ENCODE results near the gene FARSB. TPM values are rescaled to one million over a fixed set of nuclear protein-coding genes. Genes with fewer than 3 reads are reported as not detected.

FARSB gene
- total RNA-seq, 1 experiment from 2014 or later = 50.2 TPM

DNA sequence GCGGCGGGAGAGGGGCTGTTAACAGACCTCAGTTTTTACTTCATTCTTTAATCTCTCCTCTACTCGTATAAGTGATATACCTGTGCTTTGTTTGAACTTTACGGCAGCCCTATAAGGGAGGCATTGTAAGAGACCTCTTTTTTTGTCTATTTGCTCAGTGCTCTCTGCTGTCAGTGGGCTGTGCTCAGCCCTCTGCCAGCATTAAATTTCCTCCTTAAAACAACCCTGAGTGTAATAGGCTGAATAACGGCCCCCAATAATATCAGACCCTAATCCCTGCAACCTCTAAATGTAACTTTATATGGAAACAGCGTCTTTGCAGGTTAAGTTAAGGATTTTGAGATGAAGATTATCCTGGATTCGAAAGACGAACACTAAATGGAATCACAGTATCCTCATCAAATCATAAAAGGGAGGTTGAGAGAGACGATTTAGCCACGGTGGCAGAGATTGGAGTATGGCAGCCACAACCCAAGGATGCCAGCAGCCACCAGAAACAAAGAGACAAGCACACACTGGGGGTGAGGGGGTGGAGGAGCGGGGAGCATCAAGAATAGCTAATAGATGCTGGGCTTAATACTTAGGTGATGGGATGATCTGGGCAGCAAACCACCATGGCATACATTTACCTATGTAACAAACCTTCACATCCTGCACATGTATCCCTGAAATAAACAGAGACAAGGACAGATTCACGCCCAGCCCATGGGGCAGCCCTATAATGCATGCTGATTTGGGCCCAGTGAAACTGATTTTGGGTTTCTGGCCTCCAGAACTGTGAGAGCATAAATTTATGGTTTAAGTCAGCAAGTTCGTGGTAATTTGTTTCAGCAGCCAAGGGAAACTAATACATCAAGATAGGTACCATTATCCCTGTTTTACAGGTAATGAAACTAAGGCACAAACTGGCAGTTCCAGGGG, 894 bp upstream of the FARSB start:
- intact Hi-C loops (cut with micrococcal nuclease; ENCODE audit: unreplicated experiment) = no loop called here
- BruUV-seq (replicated peaks) = TSS peak; percentile 89
- POLR2A ChIA-PET (ENCODE audit: unreplicated experiment) = interaction anchor here (0.6 kb wide), 2 partner anchors 204 to 1276 kb away, joined by 7 to 13 read pairs; partner anchors contain the start of gene ACSL3
- TF ChIP-seq EZH2 (IDR thresholded peaks at IDR 0.05; ENCODE audit: low read depth) = no peak
- TF ChIP-seq, protein P1, sequence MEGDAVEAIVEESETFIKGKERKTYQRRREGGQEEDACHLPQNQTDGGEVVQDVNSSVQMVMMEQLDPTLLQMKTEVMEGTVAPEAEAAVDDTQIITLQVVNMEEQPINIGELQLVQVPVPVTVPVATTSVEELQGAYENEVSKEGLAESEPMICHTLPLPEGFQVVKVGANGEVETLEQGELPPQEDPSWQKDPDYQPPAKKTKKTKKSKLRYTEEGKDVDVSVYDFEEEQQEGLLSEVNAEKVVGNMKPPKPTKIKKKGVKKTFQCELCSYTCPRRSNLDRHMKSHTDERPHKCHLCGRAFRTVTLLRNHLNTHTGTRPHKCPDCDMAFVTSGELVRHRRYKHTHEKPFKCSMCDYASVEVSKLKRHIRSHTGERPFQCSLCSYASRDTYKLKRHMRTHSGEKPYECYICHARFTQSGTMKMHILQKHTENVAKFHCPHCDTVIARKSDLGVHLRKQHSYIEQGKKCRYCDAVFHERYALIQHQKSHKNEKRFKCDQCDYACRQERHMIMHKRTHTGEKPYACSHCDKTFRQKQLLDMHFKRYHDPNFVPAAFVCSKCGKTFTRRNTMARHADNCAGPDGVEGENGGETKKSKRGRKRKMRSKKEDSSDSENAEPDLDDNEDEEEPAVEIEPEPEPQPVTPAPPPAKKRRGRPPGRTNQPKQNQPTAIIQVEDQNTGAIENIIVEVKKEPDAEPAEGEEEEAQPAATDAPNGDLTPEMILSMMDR (conservative IDR thresholded peaks at IDR 0.05) = no peak
- Histone ChIP-seq H4K20me1 (ENCODE audit: insufficient read depth) (0 out of 2 replicates have a peak, but pooled peaks cover 12% of the 10 kb centered on the region), H3K36me3 (ENCODE audit: low read depth) (peaks cover 13% of the 10 kb centered on the region; the same call in 1 of the 2 replicates), H3K4me3 (peak overlapping the region; percentile 78), H3K27ac (peak overlapping the region; percentile 45), H3K4me1 (replicated peaks; ENCODE audit: insufficient read depth) (peaks cover 27% of the 10 kb centered on the region), H3K27me3 (ENCODE audit: insufficient read depth, low read depth) (no peaks in the 10 kb centered on the region), H3K4me2 (peak overlapping the region; percentile 73), H3F3A (ENCODE audit: insufficient read depth, low read depth) (peaks cover 8% of the 10 kb centered on the region), H3K9me2 (ENCODE audit: insufficient read depth) (no peaks in the 10 kb centered on the region), H3K9me3 (ENCODE audit: insufficient read depth, low read depth) (no peaks in the 10 kb centered on the region), H3K79me2 (ENCODE audit: low read depth) (peaks cover 55% of the 10 kb centered on the region), H2AFZ (peak overlapping the region; percentile 96)
- CTCF ChIA-PET = no interaction called here
- no peak for DNase-seq

DNA sequence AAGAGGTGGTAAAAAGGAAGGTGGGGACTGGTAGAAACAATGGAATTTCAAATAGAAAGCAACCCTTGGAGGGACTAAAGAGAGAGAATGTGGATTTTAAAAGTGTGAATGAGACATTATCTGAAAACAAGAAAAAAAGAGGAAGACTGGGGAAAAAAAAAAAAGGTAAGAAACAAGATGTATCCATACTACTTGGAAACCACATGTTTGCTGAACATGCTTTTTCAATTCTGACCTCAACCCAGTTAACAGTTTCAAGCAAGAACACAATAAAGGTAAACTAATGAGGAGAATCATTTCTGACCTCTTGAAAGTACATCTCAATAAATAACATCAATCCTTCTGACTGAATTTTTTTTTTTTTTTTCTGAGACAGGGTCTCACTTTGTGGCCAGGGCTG, 2.6 kb downstream of the FARSB start:
- no peak overlapping the region for H2AFZ ChIP-seq
- TF ChIP-seq, protein P1 (conservative IDR thresholded peaks at IDR 0.05) = no peak
- no peak for TF ChIP-seq EZH2 (IDR thresholded peaks at IDR 0.05; ENCODE audit: low read depth)
- no peak overlapping the region for H3K4me3 ChIP-seq
- no peak overlapping the region for H3K27ac ChIP-seq
- peaks cover 18% of the 10 kb centered on the region for H3K36me3 ChIP-seq (ENCODE audit: low read depth)
- H3K27me3 ChIP-seq (ENCODE audit: insufficient read depth, low read depth) = no peaks in the 10 kb centered on the region
- BruUV-seq (replicated peaks) = no TSS peak
- intact Hi-C loops (cut with micrococcal nuclease; ENCODE audit: unreplicated experiment) = no loop called here
- H3K4me1 ChIP-seq (replicated peaks; ENCODE audit: insufficient read depth) = peaks cover 27% of the 10 kb centered on the region
- ChIA-PET POLR2A (ENCODE audit: unreplicated experiment) (no interaction called here), CTCF (no interaction called here)
- H4K20me1 ChIP-seq (ENCODE audit: insufficient read depth) = peaks cover 36% of the 10 kb centered on the region; the same call in 1 of the 2 replicates
- H3K4me2 ChIP-seq = peak overlapping the region; percentile 73
- DNase-seq = no peak
- H3K9me3 ChIP-seq (ENCODE audit: insufficient read depth, low read depth) = no peaks in the 10 kb centered on the region
- H3K9me2 ChIP-seq (ENCODE audit: insufficient read depth) = no peaks in the 10 kb centered on the region
- peaks cover 87% of the 10 kb centered on the region for H3K79me2 ChIP-seq (ENCODE audit: low read depth)
- H3F3A ChIP-seq (ENCODE audit: insufficient read depth, low read depth) = peaks cover 8% of the 10 kb centered on the region

DNA sequence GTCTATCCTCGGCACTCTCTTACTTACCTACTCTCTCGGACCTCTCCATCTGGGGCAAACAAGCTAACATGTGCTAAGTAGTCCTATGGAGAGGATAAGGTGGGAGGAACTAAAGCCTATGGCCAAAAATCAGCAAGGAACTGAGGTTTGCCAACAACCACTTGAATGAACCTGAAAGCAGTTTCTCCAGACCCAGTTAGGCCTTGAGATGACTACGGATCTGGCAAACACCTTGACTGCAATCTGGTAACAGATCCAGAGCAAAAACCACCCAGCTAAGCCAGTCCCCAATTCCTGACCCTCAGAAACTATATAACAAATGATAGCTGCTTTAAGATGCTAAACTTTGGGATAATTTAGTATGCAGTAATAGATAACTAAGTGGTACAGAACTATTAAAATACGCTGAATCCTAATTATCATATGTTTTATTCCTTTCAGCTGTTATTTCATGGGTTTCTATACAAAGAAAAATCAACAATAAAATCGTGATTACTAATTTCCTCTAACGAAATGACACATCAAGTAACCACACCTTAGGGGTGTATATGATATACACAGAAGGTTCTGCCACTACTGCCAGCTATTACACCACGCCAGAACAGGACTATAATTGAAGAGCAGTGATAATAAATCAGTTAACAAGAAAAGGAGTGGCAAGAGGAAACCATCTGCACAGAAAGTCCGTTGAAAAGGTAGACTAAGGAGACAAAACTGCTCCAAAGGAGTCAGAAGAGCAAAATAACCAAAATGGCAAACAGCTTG, 3.2 kb downstream of the FARSB start:
- H3F3A ChIP-seq (ENCODE audit: insufficient read depth, low read depth) = peaks cover 8% of the 10 kb centered on the region
- POLR2A ChIA-PET (ENCODE audit: unreplicated experiment) = no interaction called here
- intact Hi-C loops (cut with micrococcal nuclease; ENCODE audit: unreplicated experiment) = no loop called here
- H3K4me3 ChIP-seq = no peak overlapping the region
- H3K4me2 ChIP-seq = peak overlapping the region; percentile 73; the same call in 1 of the 2 replicates
- no peaks in the 10 kb centered on the region for H3K9me2 ChIP-seq (ENCODE audit: insufficient read depth)
- H2AFZ ChIP-seq = no peak overlapping the region
- no peak overlapping the region for H3K27ac ChIP-seq
- no TSS peak for BruUV-seq (replicated peaks)
- H3K36me3 ChIP-seq (ENCODE audit: low read depth) = peaks cover 21% of the 10 kb centered on the region
- no peak for TF ChIP-seq EZH2 (IDR thresholded peaks at IDR 0.05; ENCODE audit: low read depth)
- TF ChIP-seq, protein P1 (conservative IDR thresholded peaks at IDR 0.05) = no peak
- no peaks in the 10 kb centered on the region for H3K9me3 ChIP-seq (ENCODE audit: insufficient read depth, low read depth)
- peaks cover 27% of the 10 kb centered on the region for H3K4me1 ChIP-seq (replicated peaks; ENCODE audit: insufficient read depth)
- peaks cover 88% of the 10 kb centered on the region for H3K79me2 ChIP-seq (ENCODE audit: low read depth)
- CTCF ChIA-PET = no interaction called here
- no peaks in the 10 kb centered on the region for H3K27me3 ChIP-seq (ENCODE audit: insufficient read depth, low read depth)
- H4K20me1 ChIP-seq (ENCODE audit: insufficient read depth) = peaks cover 39% of the 10 kb centered on the region; the same call in 1 of the 2 replicates
- DNase-seq = no peak
